ENCODE results near the gene ASPM. TPM values are rescaled to one million over a fixed set of nuclear protein-coding genes. Genes with fewer than 3 reads are reported as not detected.

Gene ASPM
- total and polyA plus RNA-seq, 4 donors = 0.17 to 45.3 (median 0.84) TPM

DNA sequence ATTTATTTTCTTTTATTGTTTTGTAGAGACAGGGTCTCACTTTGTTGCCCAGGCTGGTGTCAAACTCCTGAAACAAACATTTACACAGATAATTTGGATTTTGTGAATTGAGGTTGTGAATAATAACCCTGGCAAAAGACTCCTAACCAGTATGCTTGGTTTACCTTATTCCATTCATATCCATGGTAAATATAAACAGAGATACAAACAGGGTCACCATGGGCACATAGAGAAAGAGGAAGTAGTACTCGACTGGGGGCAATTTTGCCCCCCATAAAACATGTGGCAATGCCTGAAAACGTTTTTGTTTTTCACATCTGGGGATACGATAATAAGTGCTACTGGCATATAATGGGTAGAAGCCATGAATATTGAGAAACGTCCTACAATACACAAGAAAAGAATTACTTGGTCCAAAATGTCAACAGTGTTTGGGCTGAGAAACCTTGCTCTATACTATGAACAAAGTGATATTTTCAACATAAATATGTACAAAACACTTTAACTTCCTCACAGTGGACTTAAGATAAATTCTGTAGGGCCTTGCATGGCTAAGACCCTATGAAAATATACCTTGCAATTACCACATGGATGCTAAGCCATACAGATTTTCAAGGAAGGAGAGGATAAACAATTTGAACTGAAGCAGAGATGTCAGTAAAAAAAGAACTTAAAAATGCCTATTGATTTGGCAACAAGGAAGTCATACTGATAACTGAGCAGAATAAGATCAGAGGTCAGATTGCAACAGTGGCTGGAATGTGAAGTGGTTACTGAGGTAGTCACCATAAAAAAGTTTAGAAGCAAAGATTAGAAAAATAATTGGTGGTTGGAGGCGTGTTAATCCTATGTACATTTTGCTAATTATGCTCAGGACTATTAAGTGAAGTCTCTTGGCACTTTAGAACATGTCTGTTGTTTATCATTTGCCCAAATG lies 27.4 kb upstream of the ASPM start (continued):
- TF ChIP-seq REST (IDR thresholded peaks at IDR 0.05) = no peak
- TF ChIP-seq, protein P1, sequence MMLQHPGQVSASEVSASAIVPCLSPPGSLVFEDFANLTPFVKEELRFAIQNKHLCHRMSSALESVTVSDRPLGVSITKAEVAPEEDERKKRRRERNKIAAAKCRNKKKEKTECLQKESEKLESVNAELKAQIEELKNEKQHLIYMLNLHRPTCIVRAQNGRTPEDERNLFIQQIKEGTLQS (IDR thresholded peaks at IDR 0.05) = no peak
- TF ChIP-seq GABPA (IDR thresholded peaks at IDR 0.05 in 1 of 2, conservative IDR thresholded peaks at IDR 0.05 in 1 of 2) = no peak

- Histone ChIP-seq H3K27ac (ENCODE audit: low read depth in 1 of 2, low read length in 2 of 2) (no peak overlapping the region), H3K9me3 (ENCODE audit: control insufficient read depth in 4 of 4, low read length in 3 of 4) (no peaks in the 10 kb centered on the region), H3K4me3 (ENCODE audit: low read depth in 1 of 3, low read length in 3 of 3) (no peak overlapping the region), H3K4me1 (ENCODE audit: control insufficient read depth in 4 of 4, insufficient read depth in 4 of 4, low read length in 3 of 4) (peaks cover 0 to 42% (median 23%) of the 10 kb centered on the region in 4 donors), H3K36me3 (ENCODE audit: control insufficient read depth in 4 of 4, insufficient read depth in 3 of 4, low read depth in 1 of 4, low read length in 3 of 4) (peaks cover 0 to 3% (median under 1%) of the 10 kb centered on the region in 4 donors), H3K27me3 (ENCODE audit: control insufficient read depth in 4 of 4, insufficient read depth in 4 of 4, low read length in 3 of 4) (no peaks in the 10 kb centered on the region), H3K9ac (ENCODE audit: low read depth in 1 of 2, low read length in 2 of 2) (no peak overlapping the region)
- WGBS = 37% methylated on average over 2 of the region's 2 CpGs
- no peak for TF ChIP-seq RAD21 (IDR thresholded peaks at IDR 0.05)
- no peak for TF ChIP-seq TAF1 (conservative IDR thresholded peaks at IDR 0.05)
- no peak for TF ChIP-seq HNF4A (conservative IDR thresholded peaks at IDR 0.05)
- TF ChIP-seq FOXA2 (IDR thresholded peaks at IDR 0.05) = no peak
- TF ChIP-seq NR2F2 (IDR thresholded peaks at IDR 0.05) = no peak
- TF ChIP-seq HNF4G (IDR thresholded peaks at IDR 0.05) = no peak
- no peak for TF ChIP-seq JUND (IDR thresholded peaks at IDR 0.05)
- no peak for TF ChIP-seq REST (IDR thresholded peaks at IDR 0.05)
- TF ChIP-seq, protein P1 (IDR thresholded peaks at IDR 0.05) = no peak
- no peak for TF ChIP-seq MAX (IDR thresholded peaks at IDR 0.05)
- TF ChIP-seq ZBTB33 (IDR thresholded peaks at IDR 0.05) = no peak
- no peak for TF ChIP-seq RXRA (IDR thresholded peaks at IDR 0.05)
- TF ChIP-seq YY1 (IDR thresholded peaks at IDR 0.05) = no peak
- TF ChIP-seq, protein P2, sequence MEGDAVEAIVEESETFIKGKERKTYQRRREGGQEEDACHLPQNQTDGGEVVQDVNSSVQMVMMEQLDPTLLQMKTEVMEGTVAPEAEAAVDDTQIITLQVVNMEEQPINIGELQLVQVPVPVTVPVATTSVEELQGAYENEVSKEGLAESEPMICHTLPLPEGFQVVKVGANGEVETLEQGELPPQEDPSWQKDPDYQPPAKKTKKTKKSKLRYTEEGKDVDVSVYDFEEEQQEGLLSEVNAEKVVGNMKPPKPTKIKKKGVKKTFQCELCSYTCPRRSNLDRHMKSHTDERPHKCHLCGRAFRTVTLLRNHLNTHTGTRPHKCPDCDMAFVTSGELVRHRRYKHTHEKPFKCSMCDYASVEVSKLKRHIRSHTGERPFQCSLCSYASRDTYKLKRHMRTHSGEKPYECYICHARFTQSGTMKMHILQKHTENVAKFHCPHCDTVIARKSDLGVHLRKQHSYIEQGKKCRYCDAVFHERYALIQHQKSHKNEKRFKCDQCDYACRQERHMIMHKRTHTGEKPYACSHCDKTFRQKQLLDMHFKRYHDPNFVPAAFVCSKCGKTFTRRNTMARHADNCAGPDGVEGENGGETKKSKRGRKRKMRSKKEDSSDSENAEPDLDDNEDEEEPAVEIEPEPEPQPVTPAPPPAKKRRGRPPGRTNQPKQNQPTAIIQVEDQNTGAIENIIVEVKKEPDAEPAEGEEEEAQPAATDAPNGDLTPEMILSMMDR (IDR thresholded peaks at IDR 0.05; ENCODE audit: low read depth, low read length, missing input control) = no peak
- TF ChIP-seq EGR1 (IDR thresholded peaks at IDR 0.05; ENCODE audit: low read depth in 2 of 2) = no peak
- TF ChIP-seq SP1 (IDR thresholded peaks at IDR 0.05) = no peak
- TF ChIP-seq GABPA (IDR thresholded peaks at IDR 0.05 in 1 of 2, conservative IDR thresholded peaks at IDR 0.05 in 1 of 2) = no peak
- no peak for TF ChIP-seq FOXA1 (IDR thresholded peaks at IDR 0.05)
- DNase-seq (ENCODE audit: low spot score) = no peak
These were observed 25.1 kb upstream of the ASPM start for GRCh38 chr1:197171531-197171930.
